NCI-H524 treated with DMSO at 0.1 percent for 48 hours (cell line): ENCODE results near the gene NNMT.

ENCODE experiments used
- DNase-seq: peaks from one replicate; lab custom pipeline; 2025; lab: John Stamatoyannopoulos, UW

NNMT gene

DNA sequence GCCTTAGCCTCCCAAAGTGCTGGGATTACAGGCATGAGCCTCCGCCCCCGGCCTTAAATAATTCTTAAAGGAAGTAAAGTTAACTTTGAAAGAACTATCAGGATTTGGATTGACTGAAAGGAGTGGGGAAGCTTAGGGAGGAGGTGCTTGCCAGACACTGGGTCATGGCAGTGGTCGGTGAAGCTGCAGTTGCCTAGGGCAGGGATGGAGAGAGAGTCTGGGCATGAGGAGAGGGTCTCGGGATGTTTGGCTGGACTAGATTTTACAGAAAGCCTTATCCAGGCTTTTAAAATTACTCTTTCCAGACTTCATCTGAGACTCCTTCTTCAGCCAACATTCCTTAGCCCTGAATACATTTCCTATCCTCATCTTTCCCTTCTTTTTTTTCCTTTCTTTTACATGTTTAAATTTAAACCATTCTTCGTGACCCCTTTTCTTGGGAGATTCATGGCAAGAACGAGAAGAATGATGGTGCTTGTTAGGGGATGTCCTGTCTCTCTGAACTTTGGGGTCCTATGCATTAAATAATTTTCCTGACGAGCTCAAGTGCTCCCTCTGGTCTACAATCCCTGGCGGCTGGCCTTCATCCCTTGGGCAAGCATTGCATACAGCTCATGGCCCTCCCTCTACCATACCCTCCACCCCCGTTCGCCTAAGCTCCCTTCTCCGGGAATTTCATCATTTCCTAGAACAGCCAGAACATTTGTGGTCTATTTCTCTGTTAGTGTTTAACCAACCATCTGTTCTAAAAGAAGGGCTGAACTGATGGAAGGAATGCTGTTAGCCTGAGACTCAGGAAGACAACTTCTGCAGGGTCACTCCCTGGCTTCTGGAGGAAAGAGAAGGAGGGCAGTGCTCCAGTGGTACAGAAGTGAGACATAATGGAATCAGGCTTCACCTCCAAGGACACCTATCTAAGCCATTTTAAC, at the start of gene NNMT:
NNMT (plus strand) TSS at position 724 of the 929 bp plus-strand sequence; CDS start at position 882, 158 bp downstream.
- DNase-seq = no peak

DNA sequence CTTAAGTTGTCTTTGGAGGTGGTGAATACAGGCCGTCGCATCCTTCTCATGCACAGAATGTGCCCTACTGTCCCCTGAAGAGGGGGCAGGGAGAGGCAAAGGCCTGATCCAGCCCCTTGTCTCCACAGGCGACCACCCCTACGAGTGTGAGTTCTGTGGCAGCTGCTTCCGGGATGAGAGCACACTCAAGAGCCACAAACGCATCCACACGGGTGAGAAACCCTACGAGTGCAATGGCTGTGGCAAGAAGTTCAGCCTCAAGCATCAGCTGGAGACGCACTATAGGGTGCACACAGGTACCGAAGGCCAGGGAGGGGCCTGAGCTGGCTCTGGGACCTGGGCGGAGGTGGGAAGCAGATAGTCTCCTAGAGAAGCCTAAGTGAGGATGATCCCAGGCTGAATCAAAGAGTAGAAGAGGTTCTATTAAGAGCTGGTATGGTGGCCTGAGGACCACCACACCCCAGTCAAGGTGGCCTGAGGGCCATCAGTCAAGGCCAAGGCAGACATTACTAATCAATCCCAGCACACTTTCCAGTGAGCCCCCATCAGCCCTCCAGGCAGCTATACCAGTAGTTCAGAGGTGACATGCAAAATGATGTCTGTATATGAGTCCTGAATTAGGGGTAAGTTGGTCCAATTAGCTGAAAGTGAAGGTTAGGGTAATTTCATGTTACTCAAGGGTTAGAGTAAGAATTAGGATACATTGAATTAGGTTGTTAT, 49.0 kb upstream of the NNMT start:
- no peak for DNase-seq

DNA sequence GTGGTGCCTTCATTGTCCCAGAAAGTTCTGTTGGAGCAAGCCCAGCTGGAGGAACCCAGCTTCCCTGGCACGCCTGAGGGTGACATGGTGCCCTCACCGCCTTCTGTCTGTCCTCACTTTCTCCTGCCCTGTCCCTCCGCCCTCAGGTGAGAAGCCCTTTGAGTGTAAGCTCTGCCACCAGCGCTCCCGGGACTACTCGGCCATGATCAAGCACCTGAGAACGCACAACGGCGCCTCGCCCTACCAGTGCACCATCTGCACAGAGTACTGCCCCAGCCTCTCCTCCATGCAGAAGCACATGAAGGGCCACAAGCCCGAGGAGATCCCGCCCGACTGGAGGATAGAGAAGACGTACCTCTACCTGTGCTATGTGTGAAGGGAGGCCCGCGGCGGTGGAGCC, 46.0 kb upstream of the NNMT start:
- no peak for DNase-seq

DNA sequence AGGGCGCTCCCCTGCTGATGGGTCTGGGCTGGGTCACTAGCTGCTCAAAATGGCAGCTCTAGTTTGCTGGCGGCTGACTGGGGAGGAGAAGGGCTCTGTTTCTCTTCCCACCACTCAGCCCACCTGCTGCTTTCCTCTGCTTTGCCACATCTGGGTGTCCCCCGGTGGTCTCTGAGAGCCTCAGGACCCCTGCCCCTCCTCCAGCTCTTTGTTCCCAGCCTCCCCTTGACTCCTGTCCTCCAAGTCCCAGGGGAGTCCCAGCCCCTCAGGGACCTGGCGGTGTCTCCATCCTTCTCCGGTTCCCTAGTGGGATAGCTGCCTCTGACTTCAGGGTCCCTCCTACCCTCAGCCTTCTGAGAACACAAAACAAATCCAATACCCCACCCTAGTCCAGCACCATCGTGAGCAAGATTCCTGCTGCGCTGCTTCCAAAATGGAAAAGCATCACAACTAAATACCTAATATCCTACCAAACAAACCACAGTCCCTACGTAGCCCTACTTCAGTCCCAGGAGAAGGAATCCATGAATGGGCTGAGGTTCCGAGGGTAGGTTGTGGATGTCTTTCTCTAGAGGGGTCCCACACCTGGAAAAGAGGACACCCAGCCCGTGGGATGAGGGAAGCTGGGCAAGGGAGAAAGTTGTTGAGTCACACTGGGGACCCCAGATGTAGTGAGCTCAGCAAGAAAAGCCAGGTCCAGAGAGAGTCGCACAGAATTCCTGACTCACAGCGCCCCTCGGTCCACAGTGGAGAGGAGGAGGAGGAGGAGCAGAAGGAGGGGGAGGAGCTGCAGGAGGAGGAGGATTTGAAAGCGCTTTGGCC, 45.0 kb upstream of the NNMT start:
- no peak for DNase-seq

DNA sequence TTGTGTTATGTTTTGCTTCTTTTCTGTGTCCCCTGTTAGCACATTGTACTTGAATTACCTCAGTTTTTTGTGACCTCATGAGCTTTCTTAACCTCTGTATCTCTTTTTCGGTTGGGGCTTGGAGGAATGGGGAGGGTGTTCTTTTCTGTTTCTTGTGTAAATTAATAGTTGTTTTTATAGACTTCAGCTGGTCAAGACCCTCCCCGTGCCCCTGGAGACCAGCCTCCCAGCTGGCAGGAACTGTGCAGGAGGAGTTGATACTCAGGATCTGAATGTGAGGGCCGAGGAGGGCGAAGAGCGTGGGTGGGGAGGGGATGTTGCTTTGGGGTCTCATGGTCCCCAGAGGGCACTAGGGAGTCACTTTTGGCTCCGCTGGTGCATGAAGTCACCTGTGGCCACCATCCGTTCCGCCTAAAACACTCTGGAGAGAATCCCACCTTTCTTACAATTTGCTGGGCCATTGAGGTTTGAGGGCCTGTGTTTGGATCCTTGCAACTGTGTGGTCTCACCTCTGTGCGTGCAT, 44.3 kb upstream of the NNMT start:
- no peak for DNase-seq

DNA sequence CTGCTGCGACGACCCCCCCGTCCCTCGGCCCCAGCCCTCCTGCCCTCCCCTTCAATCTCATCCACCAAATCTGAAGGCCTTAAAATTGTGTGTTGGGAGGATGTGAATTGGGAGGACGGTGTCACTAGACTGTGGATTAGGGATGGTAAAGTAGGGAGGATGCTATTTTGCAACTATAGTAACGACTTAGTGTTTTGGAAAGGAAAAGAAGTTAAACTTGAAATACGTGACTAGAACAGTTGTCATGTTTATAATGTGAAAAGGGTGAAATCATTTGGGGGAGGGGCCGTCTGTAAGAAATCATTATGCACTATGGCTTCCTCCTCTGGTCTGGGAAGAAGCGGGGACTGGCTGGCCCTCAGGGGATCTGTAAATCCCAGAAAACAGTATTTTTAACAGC, 43.4 kb upstream of the NNMT start:
- no peak for DNase-seq

DNA sequence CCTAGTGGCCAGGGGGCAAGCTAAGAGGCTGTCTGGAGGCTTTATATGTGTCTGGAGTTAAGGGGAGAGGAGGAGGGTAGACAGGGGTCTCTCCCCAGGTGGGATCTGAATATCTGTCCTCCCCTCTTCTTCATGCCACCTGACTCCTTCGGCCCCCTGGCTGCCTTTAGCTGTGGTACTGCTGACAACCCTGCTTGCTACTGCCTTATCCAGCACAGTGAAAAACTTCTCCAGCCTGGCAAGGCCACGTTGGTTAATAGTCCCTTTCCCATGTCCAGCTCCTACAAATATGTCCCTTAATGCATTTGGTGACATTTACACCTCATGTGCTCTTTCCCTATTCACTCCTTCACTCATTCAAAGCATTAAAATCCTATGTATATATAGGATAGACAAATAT, 42.4 kb upstream of the NNMT start:
- DNase-seq = no peak

DNA sequence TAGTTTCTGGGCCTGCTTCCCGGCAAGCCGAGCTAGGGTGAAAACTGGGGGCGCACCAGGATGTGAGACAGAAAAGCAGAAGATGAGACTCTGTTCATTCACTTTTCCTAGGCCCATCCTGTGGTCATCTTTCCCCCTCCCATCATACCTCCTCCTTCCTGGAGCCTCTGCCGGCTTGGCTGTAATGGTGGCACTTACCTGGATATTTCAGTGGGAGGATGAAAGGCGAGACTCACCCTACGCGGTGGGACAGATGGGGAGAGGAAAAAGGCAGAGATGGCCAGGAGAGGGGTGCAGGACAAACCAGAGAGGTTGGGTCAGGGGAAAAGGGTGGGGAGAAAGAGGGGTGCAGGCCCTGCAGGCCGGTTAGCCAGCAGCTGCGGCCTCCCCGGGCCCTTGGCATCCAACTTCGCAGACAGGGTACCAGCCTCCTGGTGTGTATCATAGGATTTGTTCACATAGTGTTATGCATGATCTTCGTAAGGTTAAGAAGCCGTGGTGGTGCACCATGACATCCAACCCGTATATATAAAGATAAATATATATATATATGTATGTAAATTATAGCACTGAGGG, 41.5 kb upstream of the NNMT start:
- no peak for DNase-seq

DNA sequence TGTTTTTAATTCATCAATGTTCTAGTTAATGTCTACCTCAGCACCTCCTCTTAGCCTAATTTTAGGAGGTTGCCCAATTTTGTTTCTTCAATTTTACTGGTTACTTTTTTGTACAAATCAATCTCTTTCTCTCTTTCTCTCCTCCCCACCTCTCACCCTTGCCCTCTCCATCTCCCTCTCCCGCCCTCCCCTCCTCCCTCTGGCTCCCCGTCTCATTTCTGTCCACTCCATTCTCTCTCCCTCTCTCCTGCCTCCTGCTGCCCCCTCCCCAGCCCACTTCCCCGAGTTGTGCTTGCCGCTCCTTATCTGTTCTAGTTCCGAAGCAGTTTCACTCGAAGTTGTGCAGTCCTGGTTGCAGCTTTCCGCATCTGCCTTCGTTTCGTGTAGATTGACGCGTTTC, 40.9 kb upstream of the NNMT start:
- no peak for DNase-seq

DNA sequence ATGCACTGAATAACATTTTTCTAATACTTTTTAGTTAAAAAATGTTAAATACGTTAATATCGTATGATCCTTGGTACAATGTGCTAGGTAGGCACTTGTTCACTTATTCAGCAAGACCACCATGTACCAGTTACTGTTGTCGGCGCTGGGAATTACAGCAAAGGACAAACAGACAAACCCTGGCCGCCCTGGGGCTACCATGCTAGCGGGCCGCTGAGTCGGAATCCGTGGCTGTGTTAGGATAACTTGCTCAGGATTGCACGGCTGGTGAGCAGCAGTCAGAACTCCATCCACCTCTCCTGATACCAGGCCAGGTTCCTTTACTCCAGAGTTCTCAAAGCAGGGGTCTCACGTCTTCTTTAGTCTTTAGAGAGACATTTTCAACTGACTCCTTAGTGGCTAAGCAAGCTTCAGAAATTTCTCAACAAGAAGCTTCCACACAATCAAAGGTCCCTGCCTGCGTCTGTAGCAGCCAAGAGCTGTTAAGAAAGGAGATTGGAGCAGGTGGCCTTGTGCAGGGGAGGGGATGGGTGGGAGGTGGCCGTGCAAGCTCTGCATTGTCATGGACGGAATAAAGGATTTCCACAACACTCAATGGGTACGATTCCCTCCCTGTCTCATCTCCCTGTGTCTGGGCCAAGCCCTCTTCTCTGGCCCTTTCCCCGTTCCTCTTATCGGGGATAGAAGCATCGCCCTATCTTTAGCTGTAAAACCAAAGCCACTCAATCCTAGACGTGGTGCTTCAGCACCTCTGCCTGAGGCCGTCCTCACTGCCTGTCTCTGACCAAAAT, 39.8 kb upstream of the NNMT start:
- DNase-seq = no peak

DNA sequence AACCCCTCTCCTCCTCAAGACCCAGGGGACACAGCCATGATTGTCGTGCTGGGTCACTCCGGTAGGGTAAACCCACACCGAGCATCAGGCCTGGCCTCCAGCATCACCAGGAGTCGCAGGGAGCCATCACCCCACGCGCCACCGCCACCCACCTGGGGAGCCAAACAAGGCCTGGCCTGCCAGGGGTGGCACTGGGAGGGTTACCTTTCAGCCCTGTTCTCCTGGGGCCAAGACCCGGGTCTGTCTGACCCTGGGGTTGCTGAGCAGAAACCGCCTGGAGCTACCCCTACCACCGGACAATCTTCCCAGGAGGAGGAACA, 39.3 kb upstream of the NNMT start:
- DNase-seq = no peak

DNA sequence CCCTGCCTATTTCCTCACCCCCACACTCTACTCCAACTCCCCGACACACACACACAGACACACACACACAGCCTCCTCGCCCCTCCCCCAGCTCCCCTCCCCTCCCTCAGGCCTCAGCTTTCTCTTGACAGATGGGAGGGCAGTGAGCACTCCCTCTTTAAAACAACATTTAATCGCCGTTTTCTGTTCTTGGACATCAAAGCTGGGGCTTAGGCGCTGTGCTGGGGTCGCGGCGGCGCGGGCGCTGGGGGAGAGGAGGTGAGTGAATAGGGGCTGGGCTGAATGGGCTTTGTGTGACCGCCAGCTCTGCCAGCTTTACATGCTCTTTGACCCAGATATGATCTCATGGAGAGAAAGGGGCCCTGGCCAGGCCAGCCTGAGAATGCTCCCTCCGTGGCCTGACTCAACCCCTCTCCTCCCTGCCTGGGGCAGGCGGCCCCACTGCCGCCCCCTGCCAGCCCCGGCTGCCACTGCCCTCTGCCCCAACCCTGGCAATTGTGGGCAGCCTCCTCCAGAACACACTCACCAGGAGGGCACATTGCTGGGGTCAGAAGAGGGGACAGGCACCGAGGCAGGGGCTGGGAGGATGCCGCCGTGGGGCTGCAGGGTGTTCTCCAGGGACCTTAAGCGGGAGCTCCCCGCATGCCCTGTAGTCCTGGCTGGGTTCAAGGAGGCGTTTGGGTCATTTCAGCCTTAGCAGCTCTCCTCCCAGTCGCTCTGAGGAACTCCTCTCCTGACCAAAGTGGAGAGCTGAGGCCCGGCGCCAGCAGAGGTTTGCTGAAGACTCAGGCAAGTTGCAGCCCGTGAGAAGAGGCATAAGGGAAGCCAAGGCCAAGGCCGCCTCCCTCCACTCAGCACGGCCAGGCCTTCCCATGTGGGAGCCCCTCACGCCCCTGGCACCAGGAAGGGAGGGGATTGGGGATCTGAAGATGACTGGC, 38.3 kb upstream of the NNMT start:
- no peak for DNase-seq

DNA sequence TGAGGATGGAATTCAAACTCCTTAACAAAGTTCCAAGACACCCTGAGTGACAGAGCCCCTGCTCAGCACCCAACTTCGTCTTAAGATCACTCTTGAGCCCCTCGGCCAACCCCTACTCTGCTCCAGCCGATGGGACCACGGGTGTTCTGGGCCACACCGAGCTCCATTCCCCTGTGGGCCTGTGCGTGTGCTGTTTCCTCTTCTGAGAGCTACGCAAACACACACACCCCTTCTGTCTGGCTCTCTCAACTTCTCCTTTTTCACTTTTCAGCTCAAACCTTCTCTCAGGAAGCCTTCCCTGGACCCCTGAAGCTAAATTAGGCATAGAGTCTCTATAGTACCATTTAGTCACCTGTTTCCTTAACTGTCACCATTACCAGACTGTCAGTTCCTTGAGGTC, 37.5 kb upstream of the NNMT start:
- no peak for DNase-seq

DNA sequence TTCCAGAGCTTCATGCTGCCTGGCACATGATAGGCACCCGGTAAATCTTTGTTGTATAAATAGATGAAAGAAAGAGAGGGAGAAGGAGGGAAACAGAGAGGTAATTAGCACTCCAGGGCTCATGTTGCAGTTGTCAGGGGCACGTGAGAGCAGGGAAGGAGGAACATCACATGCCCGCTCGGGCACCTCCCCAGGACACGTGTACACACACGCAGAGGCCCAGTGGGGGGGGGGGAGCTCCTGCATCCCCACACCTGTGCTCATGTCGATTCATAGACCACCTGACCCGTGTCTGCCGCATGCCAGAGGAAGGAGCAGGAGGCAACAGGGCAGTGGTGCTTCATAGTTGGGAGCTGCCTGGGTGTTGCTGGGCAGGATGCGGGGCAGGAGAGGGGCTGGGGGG, 37.1 kb upstream of the NNMT start:
- no peak for DNase-seq

DNA sequence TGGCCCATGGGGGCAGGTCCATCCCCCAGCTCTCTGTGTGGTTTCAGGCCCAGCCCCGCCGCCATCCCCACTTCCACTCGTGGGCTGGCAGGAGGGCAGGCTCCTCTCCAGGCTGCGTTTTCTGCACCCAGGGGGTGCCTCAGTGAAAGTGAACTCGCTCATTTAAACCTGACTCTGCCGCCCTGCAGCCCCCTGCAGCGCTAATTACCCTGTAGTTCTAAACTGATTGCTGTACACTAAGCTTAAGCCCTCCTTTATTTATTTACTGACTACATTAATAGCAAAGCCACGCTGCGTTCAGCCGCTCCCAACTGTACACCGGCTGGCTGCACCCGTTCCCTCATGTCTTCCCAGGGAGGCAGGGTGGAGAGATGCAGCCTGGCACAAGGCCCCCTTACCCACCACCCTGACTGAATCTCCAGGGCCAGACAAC, 36.6 kb upstream of the NNMT start:
- no peak for DNase-seq

DNA sequence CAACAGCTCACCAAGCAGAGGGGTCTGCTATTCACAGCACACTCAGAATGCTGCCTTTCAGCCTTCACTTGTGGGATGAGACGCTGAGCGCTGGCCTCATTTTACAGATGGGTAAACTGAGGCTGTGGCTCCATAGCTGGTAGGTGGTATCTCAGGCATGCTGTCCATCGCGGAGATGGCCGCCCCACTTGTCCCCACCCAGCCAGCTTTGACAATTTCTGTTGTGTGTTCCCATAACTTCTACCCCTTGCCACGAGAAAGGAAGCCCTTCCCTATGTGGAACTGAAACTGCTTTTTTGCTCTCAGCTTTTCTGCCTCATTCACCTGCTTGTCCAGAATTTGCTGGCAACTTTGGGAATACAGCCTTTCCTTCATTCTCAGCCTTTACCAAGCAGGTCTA, 36.1 kb upstream of the NNMT start:
- no peak for DNase-seq

DNA sequence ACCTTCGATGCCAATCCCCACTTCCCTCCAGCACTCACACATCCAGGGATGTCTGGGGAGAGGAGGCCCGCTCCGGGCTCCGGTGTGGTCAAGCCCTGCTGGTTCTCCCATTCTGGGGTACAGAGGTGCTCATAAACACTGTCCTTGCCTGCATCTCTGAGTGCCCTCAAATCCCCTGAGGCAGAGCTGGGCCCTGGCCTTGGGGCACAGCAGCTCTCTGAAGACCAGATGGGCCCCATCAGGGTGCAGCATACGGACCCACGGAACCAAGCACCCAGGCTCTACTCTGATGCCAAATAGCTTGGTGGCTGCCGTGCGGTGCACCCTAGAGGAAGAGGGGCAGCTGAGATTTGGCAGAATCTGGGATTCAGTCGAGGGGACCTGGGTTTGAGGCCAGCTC, 35.7 kb upstream of the NNMT start:
- DNase-seq = no peak

DNA sequence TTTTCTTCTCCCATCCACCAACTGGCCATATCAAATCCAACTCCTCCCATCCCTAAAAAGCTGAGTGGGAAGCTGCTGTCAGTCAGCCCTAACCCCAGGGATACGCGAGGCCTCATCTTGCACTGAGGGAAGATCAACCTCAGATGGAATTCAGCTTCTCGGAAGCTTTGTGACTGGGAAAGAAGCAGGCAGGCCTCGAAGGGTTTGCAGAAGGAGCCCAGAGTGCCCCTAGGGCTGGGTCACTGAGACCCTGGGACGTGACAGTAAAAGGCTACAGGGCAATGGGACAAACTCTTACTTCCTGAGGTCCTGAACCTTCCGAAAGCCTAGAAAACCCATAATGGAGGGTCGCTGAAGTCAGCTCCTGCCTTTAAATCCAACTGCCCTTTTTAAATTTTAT, 34.4 kb upstream of the NNMT start:
- no peak for DNase-seq

DNA sequence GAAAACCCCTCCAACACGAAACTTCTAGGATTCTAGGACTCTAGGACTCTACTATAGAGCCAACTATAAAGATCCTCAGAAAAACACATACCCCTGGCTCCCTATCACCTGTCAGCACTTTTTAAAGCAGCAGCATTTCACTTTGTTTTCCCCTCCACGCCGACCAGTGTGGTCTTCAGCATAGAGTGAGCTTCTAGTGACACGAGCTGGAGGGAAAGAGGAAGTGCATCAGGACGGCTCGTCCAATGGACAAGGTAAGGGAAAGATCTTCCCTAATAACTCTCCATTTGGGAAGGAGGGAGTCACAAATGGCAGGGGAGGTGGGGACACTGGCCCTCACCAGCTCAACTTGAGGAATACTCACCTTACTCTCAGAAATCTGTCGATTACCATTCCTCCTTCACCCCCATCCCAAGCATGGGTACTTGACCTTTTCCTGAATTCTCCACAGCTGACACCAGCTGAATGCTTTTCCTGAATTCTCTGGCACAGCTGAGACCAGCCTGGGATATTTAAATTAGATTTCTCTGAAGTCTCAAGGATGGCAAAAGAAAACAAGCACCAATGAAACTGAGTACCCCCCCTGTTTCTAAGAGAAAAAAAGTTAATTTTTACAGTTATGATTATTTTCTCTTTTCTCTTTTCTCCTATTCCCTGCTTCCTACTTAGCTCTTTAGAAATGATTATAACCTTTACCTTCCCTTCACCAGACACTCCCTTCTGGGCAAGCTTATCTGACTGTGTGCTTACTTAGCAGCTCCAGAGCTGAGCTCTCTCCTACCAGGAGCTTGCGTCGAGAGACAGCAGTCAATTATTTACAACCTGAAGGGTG, 33.3 kb upstream of the NNMT start:
- DNase-seq = peak; percentile 29
